ENCODE measurements around the gene GNAI1. TPM values are rescaled to one million over a fixed set of nuclear protein-coding genes. Genes with fewer than 3 reads are reported as not detected.
A peak's percentile ranks its signal among the peaks of the same experiment; 100 is the strongest.

The GNAI1 gene
- total RNA-seq, 4 donors from 2014 or later, result 29.4 to 78.5 (median 35.5) TPM

DNA sequence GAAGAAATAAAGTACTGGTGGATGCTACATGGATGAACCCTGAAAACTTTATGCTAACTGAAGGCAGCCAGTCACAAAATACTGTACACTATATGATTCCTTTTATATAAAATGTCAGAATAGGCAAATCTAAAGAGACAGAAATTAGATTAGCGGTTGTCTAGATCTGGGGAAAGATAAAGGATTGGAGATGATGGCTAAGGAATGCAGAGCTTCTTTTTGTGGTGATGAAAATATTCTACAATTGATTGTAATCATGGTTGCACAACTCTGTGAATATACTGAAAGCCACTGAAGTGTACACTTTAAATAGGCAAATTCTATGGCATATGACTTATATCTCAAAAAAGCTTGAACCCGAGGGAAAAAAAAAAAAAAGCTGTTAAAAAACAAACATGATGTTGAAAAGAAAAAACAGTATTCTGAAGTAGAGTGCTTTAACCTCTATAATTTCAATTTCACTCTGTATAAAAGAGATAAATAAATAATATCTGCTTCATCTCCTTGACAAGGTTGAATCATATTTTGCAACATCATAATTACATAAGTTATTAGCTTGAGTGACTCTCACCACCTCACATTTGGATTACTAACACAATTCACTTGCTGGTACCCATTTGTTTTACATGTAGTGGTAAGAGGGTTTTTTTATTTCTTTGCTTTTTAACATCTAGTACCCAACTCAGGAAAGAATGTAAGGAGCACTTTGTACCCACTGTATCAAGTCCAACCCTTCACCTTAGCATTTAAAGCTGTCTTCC is 2.8 kb upstream of the GNAI1 start:
- TF ChIP-seq CTCF (IDR thresholded peaks at IDR 0.05) (no peak), POLR2A (IDR thresholded peaks at IDR 0.05) (no peak), EP300 (IDR thresholded peaks at IDR 0.05) (no peak)
- no peak overlapping the region for H3K4me3 ChIP-seq
- DNase-seq (ENCODE audit: low spot score in 2 of 2), result no peak
- H3K4me1 ChIP-seq, result peaks cover 0 to 29% (median 6%) of the 10 kb centered on the region in 4 donors
- H3K36me3 ChIP-seq, result no peaks in the 10 kb centered on the region
- H3K9me3 ChIP-seq, result no peaks in the 10 kb centered on the region
- 71 to 72% methylated on average over 2 of the region's 2 CpGs for WGBS, 2 donors
- H3K27me3 ChIP-seq, result no peaks in the 10 kb centered on the region
- H3K27ac ChIP-seq, result no peak overlapping the region

- Histone ChIP-seq H3K4me3 (no peak overlapping the region), H3K27ac (no peak overlapping the region), H3K4me1 (peaks cover 0 to 26% (median 4%) of the 10 kb centered on the region in 4 donors), H3K27me3 (no peaks in the 10 kb centered on the region), H3K9me3 (no peaks in the 10 kb centered on the region), H3K36me3 (no peaks in the 10 kb centered on the region)
- 78 to 81% methylated on average over 3 of the region's 3 CpGs for WGBS, 2 donors
- no peak for TF ChIP-seq POLR2A (IDR thresholded peaks at IDR 0.05)
- TF ChIP-seq EP300 (IDR thresholded peaks at IDR 0.05), result no peak
- TF ChIP-seq CTCF (IDR thresholded peaks at IDR 0.05), result no peak
- DNase-seq (ENCODE audit: low spot score in 2 of 2), result no peak
Measured at GRCh38 chr7:80132594-80132993, 2.0 kb upstream of the GNAI1 start.

GRCh38 chr7:80133361-80134114 is 1.1 kb upstream of the GNAI1 start:
- WGBS, 2 donors, result 65 to 66% methylated on average over 8 of the region's 8 CpGs
- Histone ChIP-seq H3K27ac (peak overlapping the region; percentile 86 to 93 (median 88)), H3K9me3 (no peaks in the 10 kb centered on the region), H3K4me3 (no peak overlapping the region), H3K4me1 (peaks cover 0 to 31% (median 1%) of the 10 kb centered on the region in 4 donors), H3K36me3 (no peaks in the 10 kb centered on the region), H3K27me3 (no peaks in the 10 kb centered on the region)
- TF ChIP-seq CTCF (IDR thresholded peaks at IDR 0.05) (peak in 1 of 5 experiments; percentile 6), EP300 (IDR thresholded peaks at IDR 0.05) (no peak)
- DNase-seq (ENCODE audit: low spot score in 2 of 2), result no peak

GRCh38 chr7:80134115-80134535 is 506 bp upstream of the GNAI1 start:
- DNase-seq (ENCODE audit: low spot score in 2 of 2), result peak; percentile 42 to 53
- WGBS, 2 donors, result 16 to 17% methylated on average over 12 of the region's 12 CpGs

More at GRCh38 chr7:80134115-80134535, 506 bp upstream of the GNAI1 start:
- H3K27ac ChIP-seq, result peak overlapping the region; percentile 86 to 93 (median 88)
- H3K27me3 ChIP-seq, result no peaks in the 10 kb centered on the region
- H3K36me3 ChIP-seq, result no peaks in the 10 kb centered on the region
- peaks cover 0 to 37% (median 3%) of the 10 kb centered on the region in 4 donors for H3K4me1 ChIP-seq
- H3K4me3 ChIP-seq, result peak overlapping the region; percentile 47 to 94 (median 74)
- H3K9me3 ChIP-seq, result no peaks in the 10 kb centered on the region
- TF ChIP-seq CTCF (IDR thresholded peaks at IDR 0.05) (no peak), EP300 (IDR thresholded peaks at IDR 0.05) (no peak)

All from tibial nerve (tissue), 4 donors.